DMS79 (cell line): ENCODE measurements around the gene TTC9.

Experiments
- DNase-seq: peaks from one replicate; lab custom pipeline; 2025; lab: John Stamatoyannopoulos, UW

Gene TTC9

DNA sequence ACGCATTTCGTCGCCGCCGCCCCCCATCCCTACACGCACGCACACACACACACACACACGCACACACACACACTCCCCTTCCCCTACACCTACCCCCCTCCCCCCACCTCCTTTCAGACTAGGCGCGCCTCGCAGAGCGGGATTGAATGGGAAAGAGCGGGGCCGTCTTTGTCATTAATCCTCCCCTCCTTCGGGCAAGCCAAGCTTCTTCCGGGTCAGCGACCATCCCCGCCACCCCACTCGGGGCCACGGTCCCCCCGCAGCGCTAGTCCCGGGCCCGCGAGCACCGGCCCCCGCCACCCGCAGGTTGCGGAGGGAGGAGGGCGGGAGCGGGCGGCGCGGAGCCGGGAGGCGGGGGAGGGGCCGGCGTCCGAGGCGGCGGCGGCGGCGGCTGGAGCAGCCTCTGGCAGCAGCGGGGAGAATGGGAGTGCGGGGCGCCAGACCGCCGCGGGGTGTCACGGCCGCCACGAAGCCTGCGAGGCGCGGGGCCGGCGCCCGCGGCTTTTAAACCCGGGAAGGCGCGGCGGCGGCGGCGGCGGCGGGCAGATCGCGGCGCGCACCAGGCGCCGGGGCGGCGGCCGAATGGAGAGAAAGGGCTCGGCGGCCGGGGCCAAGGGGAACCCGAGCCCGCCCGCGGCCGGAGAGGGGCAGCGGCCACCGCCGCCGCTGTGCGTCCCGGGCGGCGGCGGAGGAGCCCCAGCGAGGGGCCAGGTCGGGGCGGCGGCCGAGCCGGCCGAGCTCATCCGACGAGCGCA lies at the start of gene TTC9:
TTC9 (plus strand) TSS at position 369 of the 755 bp plus-strand sequence; CDS start at position 583, 214 bp downstream.
- peak; percentile 51 for DNase-seq

DNA sequence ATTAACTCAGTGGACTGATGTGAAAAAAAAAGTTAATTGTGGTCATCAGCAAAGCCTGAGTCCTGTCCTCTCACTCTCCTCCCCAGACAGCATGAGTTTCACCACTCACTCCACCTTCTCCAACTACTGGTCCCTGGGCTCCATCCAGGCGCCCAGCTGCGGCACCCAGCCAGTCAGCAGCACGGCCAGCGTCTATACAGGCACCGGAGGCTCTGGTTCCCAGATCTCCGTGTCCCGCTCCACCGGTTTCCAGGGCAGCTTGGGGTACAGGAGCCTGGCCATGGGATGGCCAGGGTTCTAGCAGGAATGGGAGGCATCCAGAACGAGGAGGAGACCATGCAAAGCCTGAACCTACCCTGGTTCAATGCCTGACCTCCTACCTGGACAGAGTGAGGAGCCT lies 47.3 kb upstream of the TTC9 start:
- no peak for DNase-seq

DNA sequence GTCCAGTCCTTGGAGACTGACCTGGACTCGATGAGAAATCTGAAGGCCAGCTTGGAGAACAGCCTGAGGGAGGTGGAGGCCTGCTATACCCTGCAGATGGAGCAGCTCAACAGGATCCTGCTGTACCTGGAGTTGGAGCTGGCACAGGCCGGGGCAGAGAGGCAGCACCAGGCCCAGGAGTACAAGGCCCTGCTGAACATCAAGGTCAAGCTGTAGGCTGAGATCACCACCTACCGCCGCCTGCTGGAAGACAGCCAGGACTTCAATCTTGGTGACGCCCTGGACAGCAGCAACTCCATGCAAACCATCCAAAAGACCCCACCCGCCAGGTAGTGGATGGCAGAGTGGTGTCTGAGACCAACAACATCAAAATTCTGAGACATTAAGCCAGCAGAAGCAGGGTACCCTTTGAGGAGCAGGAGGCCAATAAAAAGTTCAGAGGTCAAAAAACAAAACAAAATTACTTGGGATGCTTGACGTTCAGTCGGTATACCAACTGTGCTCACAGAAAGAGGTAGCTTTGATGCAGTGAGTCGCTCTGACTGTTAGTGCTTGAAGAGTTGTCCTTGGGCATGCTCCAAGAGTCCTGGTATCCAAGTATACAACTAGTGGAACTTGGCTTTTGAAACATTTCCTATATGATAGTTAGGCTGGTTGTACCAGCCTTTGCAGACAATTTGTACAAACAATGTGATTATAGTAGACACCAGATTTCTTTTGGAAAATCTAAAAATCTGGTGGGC lies 46.1 kb upstream of the TTC9 start:
- no peak for DNase-seq

DNA sequence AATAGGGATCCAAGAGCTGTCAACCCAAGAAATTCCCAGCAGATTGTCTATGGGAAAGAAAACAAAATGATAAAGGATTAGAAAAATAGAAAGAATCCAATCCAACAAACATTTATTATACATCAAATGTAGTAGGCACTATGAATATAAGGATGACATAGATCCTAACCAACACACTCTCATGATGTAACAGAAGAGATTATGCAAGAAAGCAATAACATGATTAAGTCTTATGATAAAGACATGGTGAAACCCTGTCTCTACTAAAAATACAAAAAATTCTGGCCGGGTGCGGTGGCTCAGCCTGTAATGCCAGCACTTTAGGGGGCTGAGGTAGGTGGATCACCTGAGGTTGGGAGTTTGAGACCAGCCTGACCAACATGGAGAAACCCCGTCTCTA lies 44.0 kb upstream of the TTC9 start:
- no peak for DNase-seq

DNA sequence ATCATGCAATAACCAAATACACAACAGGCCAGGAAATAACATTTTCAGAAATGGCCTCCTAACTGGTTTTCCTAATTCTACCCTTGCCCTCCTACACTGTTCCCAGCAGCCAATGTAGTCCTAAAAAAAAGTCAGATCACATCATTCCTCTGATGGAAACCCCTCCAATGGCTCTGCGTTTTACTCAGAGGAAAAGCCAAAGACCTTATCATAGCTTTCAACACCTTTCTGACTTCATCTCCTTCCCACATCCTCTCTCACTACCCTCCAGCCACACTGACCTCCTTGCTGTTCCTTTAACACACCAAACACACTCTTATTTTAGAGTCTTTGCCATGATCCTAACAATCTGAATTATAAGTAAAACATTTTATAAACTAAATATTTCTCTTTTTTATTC lies 42.4 kb upstream of the TTC9 start:
- DNase-seq: no peak

DNA sequence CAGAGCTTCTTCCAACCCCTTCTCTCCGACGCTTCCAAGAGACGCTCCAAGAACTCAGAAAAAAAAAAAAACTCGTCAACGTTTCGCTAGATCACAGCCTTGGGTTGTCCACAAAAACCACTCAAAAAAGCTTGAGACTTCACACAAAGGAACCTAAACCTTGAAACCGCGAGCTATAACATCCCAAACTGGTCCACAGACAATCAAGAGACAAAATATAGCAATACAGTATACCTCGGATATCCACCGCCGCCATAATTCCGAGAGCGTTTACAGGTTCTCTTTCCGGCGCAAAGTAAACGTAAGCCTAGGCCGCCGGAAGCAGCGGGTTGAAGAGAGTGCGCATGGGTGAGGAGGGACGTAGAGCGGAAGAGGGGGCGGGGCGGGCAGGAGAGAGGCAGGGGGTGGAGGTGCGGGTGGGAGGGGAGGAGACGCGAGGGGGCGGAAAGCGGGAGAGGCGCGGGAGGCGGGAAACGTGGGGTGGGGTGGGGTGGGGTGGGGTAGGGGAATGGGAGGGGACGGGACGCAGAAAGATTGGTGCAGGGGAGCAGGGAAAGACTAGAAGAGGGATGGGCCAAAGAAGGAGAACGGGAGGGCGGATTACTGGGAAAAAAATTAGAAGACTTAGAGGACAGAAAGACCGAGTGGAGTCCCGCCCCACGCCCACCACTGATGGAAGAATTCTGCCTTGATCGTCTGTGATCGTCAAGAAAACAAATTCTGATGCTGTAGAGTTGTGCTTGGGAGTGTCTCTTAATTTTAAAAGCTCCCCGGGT lies 41.1 kb upstream of the TTC9 start, which contains the start of gene MED6:
MED6 (minus strand) TSS at position 274 of the 776 bp plus-strand sequence; CDS start at position 256, 18 bp downstream.
- DNase-seq: peak; percentile 98

DNA sequence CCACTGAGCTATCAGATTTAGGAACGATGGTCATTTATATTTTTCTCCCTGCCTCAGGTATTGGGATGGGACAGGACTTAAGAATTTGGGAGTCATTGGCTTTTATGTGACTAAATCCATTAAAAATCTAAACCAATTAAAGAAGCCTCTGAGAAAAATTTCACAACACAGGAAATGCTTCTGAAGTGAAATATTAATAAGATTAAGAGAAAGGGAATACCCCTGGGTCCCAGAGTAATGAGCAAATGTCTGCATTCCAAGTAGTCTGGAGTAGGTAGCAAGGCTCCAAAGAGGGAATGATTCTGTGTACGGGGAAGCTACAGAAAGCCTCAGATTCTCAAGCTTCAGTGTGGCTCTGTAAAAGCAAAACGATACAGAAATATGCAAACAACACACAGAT lies 40.6 kb upstream of the TTC9 start:
- DNase-seq: no peak

DNA sequence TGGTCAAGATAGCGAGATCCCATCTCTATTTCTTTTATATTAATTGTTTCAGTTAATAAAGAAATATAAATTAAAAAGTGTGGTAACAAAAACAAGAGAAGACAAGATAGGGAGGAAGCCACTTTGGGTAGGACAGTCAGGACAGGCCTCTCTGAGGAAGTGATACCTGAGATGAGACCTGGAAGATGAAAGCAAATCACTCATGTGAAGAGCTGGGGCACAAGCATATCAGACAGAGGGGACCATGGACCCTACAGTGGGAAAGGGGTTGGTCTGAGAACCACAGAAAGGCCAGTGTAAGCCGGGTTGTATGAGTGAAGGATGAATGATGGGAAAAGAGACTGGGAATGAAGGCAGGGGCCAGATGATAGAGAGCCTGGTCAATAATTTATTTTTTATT lies 39.5 kb upstream of the TTC9 start:
- no peak for DNase-seq

DNA sequence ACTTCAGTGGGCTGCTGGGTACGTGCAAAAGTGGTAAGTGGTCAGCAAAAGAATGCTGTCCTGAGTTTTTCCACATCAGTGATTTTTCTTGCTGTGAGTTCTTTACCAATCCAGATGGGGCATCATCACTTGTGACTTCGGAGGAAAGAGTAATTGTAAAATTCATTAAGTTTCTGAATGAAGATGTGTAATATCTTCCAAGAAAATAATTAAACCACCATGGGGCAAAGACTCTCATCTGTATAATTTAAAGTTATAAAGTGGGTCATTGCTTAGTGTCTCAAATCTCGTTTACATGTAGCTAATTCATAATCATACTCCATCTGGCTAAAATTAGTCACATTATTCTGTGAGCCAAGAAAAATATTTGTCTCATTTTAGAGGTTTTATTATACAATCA lies 30.5 kb upstream of the TTC9 start:
- no peak for DNase-seq

DNA sequence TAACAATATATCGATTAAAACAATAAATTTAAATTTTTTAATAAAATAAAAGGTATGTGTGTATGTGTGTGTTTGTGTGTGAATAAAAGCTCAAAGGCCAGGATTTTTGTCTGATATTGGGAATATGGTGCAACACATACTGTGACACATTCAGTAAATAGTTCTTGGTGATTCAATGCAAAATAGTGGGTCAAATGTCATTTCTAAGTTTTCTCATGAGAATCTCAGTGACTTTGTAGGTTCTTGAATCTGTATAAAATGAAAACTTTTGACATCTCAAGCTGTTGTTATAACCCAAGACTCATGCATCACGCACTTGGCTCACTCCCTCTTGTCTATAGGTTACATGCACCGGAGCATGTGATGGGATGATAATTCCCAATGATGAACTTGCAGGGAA lies 25.1 kb upstream of the TTC9 start:
- no peak for DNase-seq

DNA sequence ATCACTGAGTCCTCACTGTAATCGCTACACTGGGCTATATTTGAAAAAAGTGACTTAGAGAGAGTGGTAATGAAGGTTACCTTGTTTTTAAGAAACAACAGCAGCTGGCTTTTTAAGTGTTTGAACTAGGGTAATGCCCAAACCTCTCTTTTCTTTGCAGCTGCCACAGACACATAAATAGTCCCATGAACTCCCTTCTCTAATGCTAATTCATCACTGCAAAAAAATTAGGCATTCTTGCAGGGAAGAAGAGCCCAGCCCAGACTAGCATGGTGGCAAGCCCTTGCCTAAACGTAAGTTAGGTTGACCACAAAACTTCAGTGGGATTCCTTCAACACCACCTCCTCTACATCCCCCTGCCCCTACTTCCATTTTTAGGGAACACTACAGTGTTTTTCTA lies 23.4 kb upstream of the TTC9 start:
- no peak for DNase-seq

DNA sequence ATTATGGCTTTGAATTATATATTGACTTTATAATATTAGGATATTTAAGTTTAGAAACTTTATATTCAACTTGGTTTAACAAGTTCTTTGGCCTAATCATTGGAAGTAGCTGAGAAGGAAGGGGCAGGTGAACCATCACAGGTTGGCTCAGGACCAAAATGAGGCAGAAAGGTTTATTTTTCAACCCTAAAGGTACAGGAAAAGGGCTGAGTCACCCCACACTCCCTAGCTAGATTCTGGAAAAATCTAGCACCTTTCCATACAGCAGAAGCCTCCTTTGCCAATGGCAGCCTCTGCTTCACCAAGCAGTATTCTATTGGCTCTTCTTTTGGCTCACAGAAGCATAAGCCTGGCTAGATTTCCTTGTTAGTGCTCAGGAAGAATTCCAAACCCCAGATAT lies 22.0 kb upstream of the TTC9 start:
- DNase-seq: no peak

DNA sequence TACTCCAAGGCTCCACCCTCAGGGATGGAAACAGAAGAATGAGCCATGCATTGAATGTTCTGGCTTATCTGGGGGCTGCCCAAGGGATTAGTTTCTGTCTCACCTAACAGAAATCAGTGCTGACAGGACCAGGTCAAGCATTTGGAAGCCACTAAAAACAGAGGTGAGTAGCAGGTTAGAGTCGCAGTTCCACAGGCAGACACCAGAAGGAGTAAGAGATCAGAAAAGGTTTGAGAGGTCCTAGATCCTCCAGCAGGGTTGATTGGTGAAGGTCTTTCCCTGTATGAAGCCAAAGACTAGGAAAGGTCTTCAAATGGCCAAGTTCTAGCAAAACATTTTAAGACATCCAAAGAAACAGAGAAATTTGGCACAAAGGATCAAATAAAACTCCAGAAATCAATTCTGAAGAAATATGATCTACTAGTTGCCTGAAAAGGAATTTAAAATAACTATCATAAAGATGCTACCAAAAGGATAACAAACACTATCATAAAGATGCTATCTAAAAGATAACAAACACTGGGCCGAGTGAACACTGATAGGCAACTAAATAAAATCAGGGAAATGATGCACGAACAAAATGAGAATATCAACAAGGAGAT lies 19.5 kb upstream of the TTC9 start:
- DNase-seq: no peak

DNA sequence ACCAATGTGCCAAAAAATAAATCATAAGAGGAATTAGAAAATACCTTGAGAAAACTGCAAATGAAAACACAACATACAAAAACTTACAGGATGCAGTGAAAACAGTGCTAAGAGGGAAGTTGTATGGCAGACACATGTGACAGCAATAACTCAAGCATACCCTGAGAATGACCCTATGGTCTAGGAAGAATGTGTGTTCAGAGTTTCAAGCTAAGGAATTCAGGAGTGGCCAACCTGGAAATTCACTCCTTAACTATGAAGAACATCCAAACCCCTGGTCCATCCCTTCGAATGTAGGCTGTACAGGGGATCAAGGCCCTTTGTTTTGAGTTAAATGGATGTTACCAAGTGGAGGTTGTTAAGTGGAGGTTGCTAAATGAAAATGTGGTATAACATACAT lies 16.7 kb upstream of the TTC9 start:
- DNase-seq: no peak

DNA sequence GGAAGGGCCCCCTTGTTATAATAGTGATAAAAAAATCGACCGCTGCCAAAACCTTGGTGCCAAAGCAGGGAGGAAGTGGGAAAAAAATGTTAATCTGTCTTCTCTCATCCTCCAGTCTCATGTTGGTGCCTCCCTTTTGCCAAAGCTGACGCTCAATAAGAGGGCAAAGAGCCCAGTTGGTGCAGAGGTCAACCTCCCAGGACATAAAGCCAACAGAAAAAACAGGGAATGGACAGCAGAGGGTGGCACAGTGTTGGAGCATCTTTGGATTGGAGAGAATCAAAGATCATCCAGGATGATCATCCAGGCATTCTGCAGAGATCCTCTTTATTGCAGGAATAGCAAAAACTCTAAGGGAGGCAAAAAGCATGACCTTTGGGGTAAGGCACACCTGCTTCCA lies 9.8 kb upstream of the TTC9 start:
- no peak for DNase-seq

DNA sequence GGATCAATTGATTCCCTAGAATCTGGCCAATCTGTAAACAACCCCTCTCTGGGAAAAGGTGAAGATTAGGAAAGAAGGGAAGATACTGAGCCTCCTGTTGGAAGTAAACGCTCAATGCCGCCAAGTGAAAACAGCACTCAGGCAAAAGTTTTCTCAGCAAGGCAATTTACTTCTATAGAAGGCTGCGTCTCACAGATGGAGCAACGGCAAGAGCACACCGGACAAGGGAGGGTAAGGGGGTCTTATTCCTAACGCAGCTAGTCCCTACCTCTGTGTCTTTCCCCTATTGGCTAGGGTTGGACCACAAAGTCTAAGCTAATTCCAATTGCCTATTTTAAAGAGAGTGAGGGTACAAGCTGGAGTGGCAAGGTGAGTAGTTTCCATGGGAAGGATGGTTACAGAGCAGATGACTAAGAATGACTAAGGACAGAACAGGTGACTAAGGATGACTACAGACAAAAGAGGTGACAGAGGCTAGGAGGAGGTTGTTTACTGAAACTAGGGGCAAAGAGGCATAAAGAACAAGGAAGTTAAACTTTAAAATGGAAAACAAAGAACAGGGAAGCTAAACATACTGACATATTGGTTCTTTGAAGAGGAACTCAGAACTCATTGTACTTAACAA lies 5.6 kb upstream of the TTC9 start:
- DNase-seq: no peak

DNA sequence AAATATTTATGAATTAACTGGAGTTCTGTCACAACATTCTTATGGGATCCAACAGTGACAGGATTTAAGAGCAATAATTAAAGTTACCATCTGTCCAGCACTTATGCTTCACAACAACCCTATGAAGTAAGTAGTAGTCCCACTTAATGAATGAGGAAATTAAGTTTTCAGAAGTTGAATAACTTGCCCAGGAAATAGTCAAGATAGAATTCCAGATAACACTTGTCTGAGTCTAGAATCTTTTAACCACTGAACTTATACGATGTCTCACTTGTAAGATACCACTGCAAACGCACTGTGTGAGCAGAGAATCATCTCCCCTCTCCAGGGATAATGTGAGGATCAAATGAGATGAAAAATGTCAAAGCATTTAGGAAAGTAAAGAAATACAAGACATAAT lies 3.3 kb upstream of the TTC9 start:
- DNase-seq: no peak

DNA sequence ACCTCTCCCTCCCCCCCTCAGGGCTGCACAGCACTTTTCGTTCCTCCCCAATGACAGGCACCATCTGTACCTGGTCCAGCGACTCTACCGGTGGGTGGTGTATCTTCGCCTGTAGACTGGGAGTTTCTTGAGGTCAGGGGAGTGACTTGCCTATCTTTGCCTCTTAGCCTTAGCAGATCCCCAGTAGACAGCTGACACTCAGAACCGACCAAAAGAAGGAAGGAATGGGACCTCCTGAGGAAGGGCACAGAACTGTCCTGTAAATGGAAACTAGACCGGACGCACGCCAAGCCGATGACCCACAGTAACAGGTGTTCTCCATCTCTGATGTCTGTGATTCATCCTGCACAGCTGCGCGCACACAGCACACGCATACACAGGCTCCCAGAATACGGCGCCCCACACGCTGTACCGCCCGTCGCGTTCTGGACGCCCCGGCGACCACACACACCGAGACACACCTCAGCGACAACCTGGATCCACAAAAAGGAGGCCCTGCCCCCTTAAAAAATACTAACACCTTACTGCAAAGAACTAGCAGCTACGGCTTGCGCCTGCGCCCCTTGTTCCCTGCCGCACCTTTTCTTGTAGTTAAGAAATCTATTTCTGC lies 673 bp upstream of the TTC9 start:
- DNase-seq: no peak

DNA sequence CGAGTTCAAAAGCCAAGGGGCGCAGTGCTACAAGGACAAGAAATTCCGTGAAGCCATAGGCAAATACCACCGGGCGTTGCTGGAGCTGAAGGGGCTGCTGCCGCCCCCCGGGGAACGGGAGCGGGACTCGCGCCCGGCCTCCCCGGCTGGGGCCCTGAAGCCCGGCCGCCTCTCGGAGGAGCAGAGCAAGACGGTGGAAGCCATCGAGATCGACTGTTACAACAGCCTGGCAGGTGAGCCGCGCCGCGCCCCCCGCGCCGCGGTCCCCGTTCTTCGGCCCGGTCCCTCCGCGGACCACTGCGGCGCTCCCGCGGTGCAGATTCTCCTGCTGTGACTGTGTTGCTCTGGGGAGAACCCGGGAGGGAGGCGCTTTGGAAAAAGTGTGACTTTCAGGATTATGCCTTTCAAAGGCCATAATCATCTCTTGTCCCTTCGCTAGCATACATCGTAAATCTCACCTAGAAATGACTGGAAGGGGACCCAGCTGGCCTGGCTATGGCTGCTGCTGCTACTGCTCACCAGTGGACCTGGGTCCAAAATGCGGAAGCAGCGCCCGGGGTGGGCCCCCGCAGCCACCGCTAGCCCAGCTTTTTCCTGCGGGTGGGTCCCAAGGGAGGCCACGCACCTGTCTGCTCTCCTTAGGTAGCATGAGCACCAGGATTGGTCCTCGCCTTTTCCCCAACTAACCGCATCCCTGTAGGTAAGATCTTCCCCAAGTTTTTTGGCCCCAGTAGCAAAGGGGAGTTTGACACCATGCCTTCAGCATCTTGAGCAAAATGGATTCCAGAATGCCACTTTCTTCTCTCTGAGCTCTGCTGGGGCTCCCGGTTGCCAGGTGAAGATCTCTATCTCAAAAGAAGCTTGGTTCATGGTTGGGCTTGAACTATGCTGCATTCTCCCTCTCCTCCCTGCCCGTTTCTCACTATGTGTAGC lies 853 bp downstream of the TTC9 start:
- DNase-seq: peak; percentile 45

DNA sequence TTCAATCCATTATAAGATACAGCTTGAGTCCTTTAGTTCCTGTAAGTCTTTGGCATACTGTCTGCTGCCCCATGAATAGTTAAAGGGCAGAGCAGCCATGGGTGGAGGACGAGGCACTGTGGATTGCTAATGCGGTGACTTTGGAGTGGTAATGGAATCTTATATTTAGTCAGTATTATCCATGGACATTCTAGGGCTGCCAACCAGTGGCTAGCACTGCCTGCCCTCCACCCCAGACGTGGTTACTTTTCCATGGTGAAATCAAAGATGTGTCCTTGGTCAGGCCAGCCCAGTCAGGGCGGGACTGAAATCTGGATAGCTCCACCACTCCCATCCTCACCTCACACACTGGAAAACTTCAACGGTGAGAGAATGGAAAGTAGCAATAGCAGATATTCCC lies 2.3 kb downstream of the TTC9 start:
- no peak for DNase-seq
